ENCODE data around the gene PNMT. TPM values are rescaled to one million over a fixed set of nuclear protein-coding genes. Genes with fewer than 3 reads are reported as not detected.

PNMT gene
- total and polyA plus RNA-seq, 2 of the 13 experiments (the other 11 are each of a cell fraction or from before 2014, with no cell fraction given): 0.25 TPM; not detected in 1

- TF ChIP-seq ZBTB46 (CRISPR knock-in tag; IDR thresholded peaks at IDR 0.05; ENCODE audit: borderline replicate concordance): 0 out of 2 replicates have a peak, but pooled peaks have one; percentile 47
- TF ChIP-seq ZNF235 (CRISPR knock-in tag; IDR thresholded peaks at IDR 0.05; ENCODE audit: borderline replicate concordance): 0 out of 2 replicates have a peak, but pooled peaks have one; percentile 29
- TF ChIP-seq DMTF1 (CRISPR knock-in tag; IDR thresholded peaks at IDR 0.05): no peak
- no peak for TF ChIP-seq ZSCAN25 (CRISPR knock-in tag; IDR thresholded peaks at IDR 0.05)
- peak; percentile 59; the same call in 1 of the 2 replicates for TF ChIP-seq KDM5B (CRISPR knock-in tag; IDR thresholded peaks at IDR 0.05; ENCODE audit: borderline replicate concordance)
- peak; percentile 41; the same call in 1 of the 2 replicates for TF ChIP-seq MXD4 (CRISPR knock-in tag; IDR thresholded peaks at IDR 0.05)
- 0 out of 2 replicates have a peak, but pooled peaks have one; percentile 43 for TF ChIP-seq ZNF569 (CRISPR knock-in tag; IDR thresholded peaks at IDR 0.05; ENCODE audit: borderline replicate concordance)
- no peak for TF ChIP-seq FOXO4 (CRISPR knock-in tag; conservative IDR thresholded peaks at IDR 0.05)
- TF ChIP-seq TOE1 (CRISPR knock-in tag; IDR thresholded peaks at IDR 0.05): no peak
- 0 out of 2 replicates have a peak, but pooled peaks have one; percentile 39 for TF ChIP-seq IRX3 (CRISPR knock-in tag; IDR thresholded peaks at IDR 0.05; ENCODE audit: borderline replicate concordance, low read depth)
- TF ChIP-seq ZNF501 (CRISPR knock-in tag; IDR thresholded peaks at IDR 0.05): no peak
- no peak for TF ChIP-seq ZNF564 (CRISPR knock-in tag; IDR thresholded peaks at IDR 0.05)
- TF ChIP-seq MXD1 (CRISPR knock-in tag; IDR thresholded peaks at IDR 0.05): 0 out of 2 replicates have a peak, but pooled peaks have one; percentile 39
- TF ChIP-seq ARID5B (CRISPR knock-in tag; IDR thresholded peaks at IDR 0.05): 0 out of 2 replicates have a peak, but pooled peaks have one; percentile 3
- TF ChIP-seq ZNF160 (CRISPR knock-in tag; IDR thresholded peaks at IDR 0.05): peak; percentile 60; the same call in 1 of the 2 replicates
- TF ChIP-seq ZNF317 (CRISPR knock-in tag; IDR thresholded peaks at IDR 0.05): peak; percentile 14; the same call in 1 of the 2 replicates
Measured at GRCh38 chr17:39700148-39700987, 32.1 kb downstream of the PNMT start (continued).
